Esophagus squamous epithelium (tissue), 5 donors: ENCODE data around the gene PEAK3. TPM values are rescaled to one million over a fixed set of nuclear protein-coding genes. Genes with fewer than 3 reads are reported as not detected.

Experiments used
- DNase-seq: peaks from one replicate; lab custom pipeline; 2025; lab: John Stamatoyannopoulos, UW
- H3K27ac ChIP-seq, 4 donors: fragments of 200-600 bp; sonication (generic); one replicate each; pipeline ENCODE4 v1.5.1; 2016 to 2019; ENCODE audit warnings: mild to moderate bottlenecking in 1 of 4
- H3K27me3 ChIP-seq, 4 donors: fragments of 200-600 bp; sonication (generic); 1 replicate in 3 of 4; 2 replicates in 1 of 4; pipeline versions ENCODE4 v1.5.1 to v1.6.0; 2017 to 2021; ENCODE audit warnings: antibody characterized with exemption in 1 of 4
- H3K36me3 ChIP-seq, 3 donors: fragments of 200-600 bp; sonication (generic); one replicate each; pipeline ENCODE4 v1.5.1; 2016 to 2019
- H3K4me1 ChIP-seq, 3 donors: fragments of 200-600 bp; sonication (generic); one replicate each; pipeline ENCODE4 v1.5.1; 2017 to 2019
- H3K4me3 ChIP-seq, 4 donors: fragments of 200-600 bp; sonication (generic); 1 replicate in 3 of 4; 2 replicates in 1 of 4; pipeline ENCODE4 v1.5.1; 2016 to 2019; ENCODE audit warnings: mild to moderate bottlenecking in 2 of 4, moderate library complexity in 1 of 4
- H3K9me3 ChIP-seq, 3 donors: fragments of 200-600 bp; sonication (generic); one replicate each; pipeline ENCODE4 v1.5.1; 2016 to 2019
- POLR2A ChIP-seq, 4 donors: fragments of 450-650 bp; IDR thresholded peaks; one replicate each; pipeline ENCODE4 v1.6.1; 2017; ENCODE audit warnings: antibody characterized with exemption in 4 of 4, mild to moderate bottlenecking in 4 of 4, moderate library complexity in 3 of 4
- WGBS, 2 donors: methylation state at CpG; one replicate each; pipeline ENCODE4 v1.1.5; 2018; 5-methylcytosine and 5-hydroxymethylcytosine counted together
- intact Hi-C: fragments of 100-400 bp; cut with DNase I; formaldehyde crosslinking; loops from one replicate; pipeline ENCODE4 v1.15.0; 2022
- total RNA-seq, 4 donors: library from RNA; depleted of rRNA; stranded (reverse); fragments of >200 nt; gene quantifications; one replicate each; pipeline ENCODE4 v1.1.0, GENCODE V29; 2016
- TF ChIP-seq, protein P1 (sequence below), 6 experiments: fragments of 450-650 bp in 4 of 6; fragments of 200-600 bp in 2 of 6; sonication (generic) in 2 of 6; IDR thresholded peaks; one replicate each; pipeline ENCODE4 v1.5.1; 2016 to 2019; ENCODE audit warnings: antibody characterized with exemption in 6 of 6, mild to moderate bottlenecking in 4 of 6, moderate library complexity in 4 of 6
- donor health status: DM: yes; HTN: yes; CAD: no.

Gene PEAK3, protein sequence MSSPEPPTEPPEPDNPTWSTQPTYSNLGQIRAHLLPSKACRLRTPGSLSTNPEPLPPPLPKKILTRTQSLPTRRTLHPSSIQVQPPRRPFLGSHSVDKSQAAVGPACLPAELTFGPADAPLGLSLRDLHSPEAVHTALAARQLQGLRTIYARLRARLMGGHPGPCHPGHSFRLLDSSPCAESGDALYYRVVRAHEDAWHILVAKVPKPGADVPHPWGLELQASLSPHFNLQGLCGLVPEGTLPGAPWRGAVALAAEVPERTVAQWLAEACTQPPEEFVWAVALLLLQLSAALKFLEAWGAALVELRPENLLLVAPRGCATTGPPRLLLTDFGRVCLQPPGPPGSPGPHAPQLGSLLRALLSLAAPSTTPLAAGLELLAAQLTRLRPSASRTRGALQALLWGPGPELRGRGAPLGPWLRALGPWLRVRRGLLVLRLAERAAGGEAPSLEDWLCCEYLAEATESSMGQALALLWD
- total RNA-seq, result under 1 TPM in 3 of 4 donors, not detected in 1; 0.32 to 0.40 (median 0.38) TPM

DNA sequence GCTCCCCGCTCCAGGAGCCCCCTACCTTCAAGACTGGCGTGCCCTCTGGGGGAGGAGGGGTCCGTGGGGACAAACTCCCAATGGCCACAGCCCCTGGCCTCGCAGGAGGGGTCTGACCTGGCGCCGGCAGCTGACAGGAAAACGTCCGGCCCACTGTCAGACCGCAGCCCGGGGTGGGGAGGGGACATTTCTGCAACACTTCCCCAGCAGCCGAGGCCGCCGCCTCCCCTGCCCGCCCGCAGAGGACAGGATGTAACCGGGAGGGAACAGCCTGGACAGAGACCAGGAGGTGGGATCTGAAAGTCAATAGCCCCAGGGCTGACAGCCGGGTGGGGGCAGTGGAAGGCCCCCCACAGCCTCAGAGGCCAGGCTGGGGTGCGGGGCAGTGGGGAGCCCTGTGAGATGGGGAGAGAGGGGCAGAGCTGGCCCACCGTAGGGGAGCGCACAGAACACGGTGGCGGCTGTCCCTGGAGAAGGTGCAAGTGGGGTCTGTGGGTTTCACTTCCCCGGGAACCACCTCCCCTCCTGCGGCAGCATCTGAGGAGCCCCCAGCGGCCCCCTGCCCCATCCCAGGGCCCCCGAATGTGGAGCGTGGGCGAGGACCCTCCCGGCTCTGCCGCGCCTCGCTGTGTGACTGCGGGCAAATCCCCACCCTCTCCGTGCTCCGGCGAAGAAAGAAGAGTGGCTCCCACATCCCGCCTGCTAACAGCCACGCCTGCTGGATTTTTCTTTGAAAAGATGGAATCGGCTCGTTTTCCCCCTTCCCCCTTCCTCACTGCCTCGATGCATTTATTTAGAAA, at the start of gene PEAK3:
Gene PEAK3, minus strand, starts transcription at position 114 of the 800 bp plus-strand sequence. CDS start 1,244 bp downstream, outside the sequence.
- H3K9me3 ChIP-seq, result no peaks in the 10 kb centered on the region
- H3K36me3 ChIP-seq, result no peaks in the 10 kb centered on the region
- H3K4me3 ChIP-seq, result peak within 1 kb of the TSS in 3 of 4 donors; percentile 37 to 61 (median 39)
- peaks cover 0 to 36% (median 0%) of the 10 kb centered on the region in 4 donors for H3K27me3 ChIP-seq
- intact Hi-C loops, result loop anchor here (10.0 kb wide), 2 partner anchors 113 to 343 kb away; no protein-coding TSS in a partner anchor
- H3K4me1 ChIP-seq, result peaks cover 0 to 16% (median 10%) of the 10 kb centered on the region in 3 donors
- TF ChIP-seq POLR2A (IDR thresholded peaks at IDR 0.05), result peak in 1 of 4 donors; percentile 18
- TF ChIP-seq, protein P1, sequence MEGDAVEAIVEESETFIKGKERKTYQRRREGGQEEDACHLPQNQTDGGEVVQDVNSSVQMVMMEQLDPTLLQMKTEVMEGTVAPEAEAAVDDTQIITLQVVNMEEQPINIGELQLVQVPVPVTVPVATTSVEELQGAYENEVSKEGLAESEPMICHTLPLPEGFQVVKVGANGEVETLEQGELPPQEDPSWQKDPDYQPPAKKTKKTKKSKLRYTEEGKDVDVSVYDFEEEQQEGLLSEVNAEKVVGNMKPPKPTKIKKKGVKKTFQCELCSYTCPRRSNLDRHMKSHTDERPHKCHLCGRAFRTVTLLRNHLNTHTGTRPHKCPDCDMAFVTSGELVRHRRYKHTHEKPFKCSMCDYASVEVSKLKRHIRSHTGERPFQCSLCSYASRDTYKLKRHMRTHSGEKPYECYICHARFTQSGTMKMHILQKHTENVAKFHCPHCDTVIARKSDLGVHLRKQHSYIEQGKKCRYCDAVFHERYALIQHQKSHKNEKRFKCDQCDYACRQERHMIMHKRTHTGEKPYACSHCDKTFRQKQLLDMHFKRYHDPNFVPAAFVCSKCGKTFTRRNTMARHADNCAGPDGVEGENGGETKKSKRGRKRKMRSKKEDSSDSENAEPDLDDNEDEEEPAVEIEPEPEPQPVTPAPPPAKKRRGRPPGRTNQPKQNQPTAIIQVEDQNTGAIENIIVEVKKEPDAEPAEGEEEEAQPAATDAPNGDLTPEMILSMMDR (IDR thresholded peaks at IDR 0.05), result no peak
- peak; percentile 54 for DNase-seq
- peak within 1 kb of the TSS; percentile 12 to 62 (median 38) for H3K27ac ChIP-seq
- 31% methylated on average over 10 to 12 of the region's 41 CpGs for WGBS, 2 donors

DNA sequence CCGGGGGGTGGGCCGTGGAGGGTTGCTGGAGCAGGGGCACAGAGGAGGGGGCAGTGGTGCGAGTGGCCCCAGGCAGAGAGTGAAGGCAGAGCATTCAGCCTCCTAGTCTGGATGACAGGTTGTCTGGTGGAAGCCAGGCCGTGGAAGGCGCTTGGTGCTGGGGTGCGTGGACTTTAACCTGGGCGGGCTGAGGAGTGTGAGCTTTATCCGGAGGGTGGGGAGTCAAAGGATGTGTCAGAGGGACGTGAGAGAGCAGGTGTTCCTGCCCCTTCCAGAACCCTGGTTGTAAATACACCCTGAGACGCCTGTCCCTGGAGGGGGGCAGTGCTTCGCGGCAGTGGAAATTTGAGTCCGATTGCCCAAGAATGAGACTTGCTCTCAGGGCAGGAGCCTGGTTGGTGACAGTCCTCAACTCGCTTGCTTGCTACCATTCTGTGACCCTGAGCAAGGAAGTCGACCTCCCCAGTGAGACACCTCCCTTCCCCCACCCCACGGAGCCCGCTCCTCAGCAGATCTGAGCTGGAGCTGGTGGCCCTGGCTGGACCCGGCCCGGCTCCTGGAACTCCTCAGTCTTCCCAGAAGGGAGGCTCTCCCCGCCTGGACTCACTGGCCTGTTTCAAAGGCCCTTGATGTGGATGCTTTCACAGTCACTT, 48.8 kb upstream of the PEAK3 start:
- Histone ChIP-seq H3K27ac (no peak overlapping the region), H3K9me3 (no peaks in the 10 kb centered on the region), H3K27me3 (no peaks in the 10 kb centered on the region), H3K4me3 (no peak overlapping the region), H3K4me1 (peaks cover 27 to 77% (median 44%) of the 10 kb centered on the region in 3 donors), H3K36me3 (peaks cover 0 to 19% (median 0%) of the 10 kb centered on the region in 3 donors)
- 78 to 84% methylated on average over 5 to 7 of the region's 20 CpGs for WGBS, 2 donors
- DNase-seq, result no peak
- intact Hi-C loops, result no loop called here
- TF ChIP-seq, protein P1 (IDR thresholded peaks at IDR 0.05), result no peak
- TF ChIP-seq POLR2A (IDR thresholded peaks at IDR 0.05), result no peak

DNA sequence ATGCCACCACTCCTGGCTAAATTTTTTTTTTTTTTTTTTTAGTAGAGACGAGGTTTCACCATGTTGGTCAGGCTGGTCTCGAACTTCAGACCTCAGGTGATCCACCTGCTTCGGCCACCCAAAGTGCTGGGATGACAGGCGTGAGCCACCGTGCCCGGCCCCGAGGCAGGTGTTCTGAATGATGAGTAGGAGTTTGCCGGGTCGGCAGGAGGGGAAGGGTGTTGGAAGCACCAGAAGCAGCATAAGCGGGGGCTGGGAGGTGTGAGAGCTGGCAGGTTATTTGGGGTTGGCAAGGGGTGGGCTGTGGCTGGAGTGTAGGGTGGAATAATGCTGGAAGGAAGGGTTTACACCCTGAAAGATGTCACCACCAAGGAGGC, 48.3 kb upstream of the PEAK3 start:
- DNase-seq, result no peak
- peaks cover 0 to 24% (median 0%) of the 10 kb centered on the region in 3 donors for H3K36me3 ChIP-seq
- H3K4me1 ChIP-seq, result peaks cover 27 to 82% (median 44%) of the 10 kb centered on the region in 3 donors
- no peak for TF ChIP-seq POLR2A (IDR thresholded peaks at IDR 0.05)
- TF ChIP-seq, protein P1 (IDR thresholded peaks at IDR 0.05), result no peak
- no peaks in the 10 kb centered on the region for H3K9me3 ChIP-seq
- no peak overlapping the region for H3K27ac ChIP-seq
- no peaks in the 10 kb centered on the region for H3K27me3 ChIP-seq
- intact Hi-C loops, result no loop called here
- no peak overlapping the region for H3K4me3 ChIP-seq
- 77% methylated on average over 10 of the region's 10 CpGs; no CpG with 5 or more reads in 1 of the 2 donors for WGBS, 2 donors

DNA sequence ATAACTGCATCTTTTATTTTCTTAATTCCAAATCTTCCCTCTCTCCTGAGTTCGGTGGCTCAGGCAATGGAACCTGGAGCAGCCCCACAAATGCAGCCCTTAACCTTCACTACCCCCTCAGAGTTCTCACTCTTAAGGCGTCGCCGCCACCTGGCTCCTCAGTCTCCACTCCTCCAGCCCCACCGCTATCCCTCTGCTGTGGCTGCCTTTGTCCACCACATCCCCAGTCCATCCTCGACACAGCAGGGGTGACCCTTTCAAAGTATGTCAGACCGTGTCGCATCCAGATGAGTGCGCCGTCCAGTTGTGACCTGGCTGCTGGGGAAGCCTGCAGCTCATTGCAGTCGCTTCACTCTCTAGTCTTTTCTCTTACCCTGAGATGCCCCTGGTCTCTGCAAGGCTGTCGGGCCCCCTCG, 47.5 kb upstream of the PEAK3 start:
- H3K4me3 ChIP-seq, result peak overlapping the region in 3 of 4 donors; percentile 81 to 98 (median 94)
- H3K27ac ChIP-seq, result no peak overlapping the region
- TF ChIP-seq, protein P1 (IDR thresholded peaks at IDR 0.05), result no peak
- no peak for TF ChIP-seq POLR2A (IDR thresholded peaks at IDR 0.05)
- intact Hi-C loops, result loop anchor here (5.0 kb wide), 1 partner anchor 57 kb away; no protein-coding TSS in a partner anchor
- no peaks in the 10 kb centered on the region for H3K9me3 ChIP-seq
- H3K36me3 ChIP-seq, result peaks cover 0 to 28% (median 0%) of the 10 kb centered on the region in 3 donors
- no peak for DNase-seq
- H3K27me3 ChIP-seq, result no peaks in the 10 kb centered on the region
- H3K4me1 ChIP-seq, result peaks cover 27 to 82% (median 44%) of the 10 kb centered on the region in 3 donors
- 58 to 59% methylated on average over 8 to 12 of the region's 13 CpGs for WGBS, 2 donors
